Activated T-helper 1 cell treated with anti-CD3 and anti-CD28 coated beads, Interleukin-12 subunit alpha, Interleukin-12 subunit beta, Interleukin-2, Interleukin-4 antibody, amounts not matched to agents 30 ng/mL and 10 ng/mL and 1 ng/mL, durations not matched to agents 14 hours and 24 hours and 36 hours (primary cell): ENCODE data around the gene AP2A1. TPM values are rescaled to one million over a fixed set of nuclear protein-coding genes. Genes with fewer than 3 reads are reported as not detected.

Experiments used
- DNase-seq: peaks from one replicate; pipeline ENCODE4 v3.0.0; 2021; ENCODE audit warnings: low spot score
- H3K27ac Mint-ChIP-seq: one replicate; pipeline ENCODE4 v1.8.0; 2021; ENCODE audit warnings: mild to moderate bottlenecking, mixed read lengths
- H3K27me3 Mint-ChIP-seq: one replicate; pipeline ENCODE4 v1.8.0; 2022; ENCODE audit warnings: mild to moderate bottlenecking, moderate library complexity, mixed read lengths; ENCODE audit not compliant: insufficient read depth
- H3K36me3 Mint-ChIP-seq: one replicate; pipeline ENCODE4 v1.8.0; 2021; ENCODE audit warnings: low read depth, mixed read lengths
- H3K4me1 Mint-ChIP-seq: one replicate; pipeline ENCODE4 v1.8.0; 2021; ENCODE audit warnings: low read depth, mixed read lengths
- H3K4me3 Mint-ChIP-seq: one replicate; pipeline ENCODE4 v1.8.0; 2021; ENCODE audit warnings: mild to moderate bottlenecking, moderate library complexity, mixed read lengths
- H3K9me3 Mint-ChIP-seq: one replicate; pipeline ENCODE4 v1.8.0; 2021; ENCODE audit warnings: mixed read lengths
- intact Hi-C: fragments of 100-400 bp; cut with micrococcal nuclease; formaldehyde crosslinking; loops from one replicate; pipeline ENCODE4 v1.15.1; 2024
- total RNA-seq: library from RNA; stranded (reverse); gene quantifications from 2 replicates; pipeline ENCODE4 v1.2.3, GENCODE V29; 2022

AP2A1 gene
- total RNA-seq, 1 donor from 2014 or later = 63.6 TPM

DNA sequence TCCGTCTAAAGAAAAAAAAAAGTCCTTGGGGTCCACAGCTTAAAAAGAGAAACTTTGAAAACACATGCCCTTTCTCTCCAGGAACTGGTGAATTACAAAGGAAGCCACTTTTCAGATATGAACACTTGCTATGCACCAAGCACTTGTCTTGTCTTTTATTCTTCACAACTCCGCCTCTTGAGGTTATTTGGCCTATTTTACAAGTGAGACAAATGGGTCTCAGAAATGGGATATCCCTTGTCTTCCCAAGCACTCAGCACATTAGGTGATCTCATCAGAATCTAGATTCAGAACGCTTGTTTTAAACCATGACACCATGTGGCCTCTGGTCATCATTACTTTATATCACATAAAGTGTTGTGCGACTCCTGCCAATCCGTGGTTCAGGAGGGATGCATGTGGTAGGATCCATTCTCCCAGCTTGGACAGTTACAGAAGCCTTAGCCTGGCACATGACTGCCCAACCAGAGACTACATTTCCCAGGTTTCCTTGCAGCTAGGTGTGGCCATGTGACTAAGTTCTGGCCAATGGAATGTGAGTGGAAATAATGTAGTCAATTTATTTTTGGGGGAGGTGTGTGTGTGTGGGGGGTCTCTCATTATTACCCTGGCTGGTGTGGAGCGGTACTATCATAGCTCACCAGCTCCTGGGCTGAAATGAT lies 17.6 kb upstream of the AP2A1 start:
- intact Hi-C loops = no loop called here
- peaks cover 3% of the 10 kb centered on the region for H3K27me3 Mint-ChIP-seq
- H3K27ac Mint-ChIP-seq = no peak overlapping the region
- H3K4me1 Mint-ChIP-seq = no peaks in the 10 kb centered on the region
- no peaks in the 10 kb centered on the region for H3K36me3 Mint-ChIP-seq
- no peak overlapping the region for H3K4me3 Mint-ChIP-seq
- DNase-seq = no peak
- no peaks in the 10 kb centered on the region for H3K9me3 Mint-ChIP-seq

DNA sequence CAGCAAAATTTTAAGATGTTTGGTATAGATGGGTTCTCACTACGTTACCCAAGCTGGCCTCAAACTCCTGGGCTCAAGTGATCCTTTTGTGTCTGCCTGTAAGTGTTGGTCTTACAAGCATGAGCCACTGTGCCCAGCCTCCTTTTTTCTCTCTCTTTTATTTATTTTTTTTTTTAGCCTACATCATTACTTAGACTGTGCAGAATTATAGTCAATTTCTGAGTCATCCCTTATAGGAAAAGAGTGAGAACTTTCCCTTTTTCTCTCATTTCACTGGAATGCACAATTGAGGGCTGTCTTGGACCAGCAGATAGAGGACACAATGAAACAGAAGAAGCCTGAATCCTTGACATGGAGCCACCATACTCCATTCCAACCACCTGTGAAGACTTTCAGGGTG lies 17.0 kb upstream of the AP2A1 start:
- Mint-ChIP-seq H3K4me3 (no peak overlapping the region), H3K27ac (no peak overlapping the region), H3K9me3 (no peaks in the 10 kb centered on the region), H3K4me1 (no peaks in the 10 kb centered on the region), H3K36me3 (no peaks in the 10 kb centered on the region), H3K27me3 (peaks cover 4% of the 10 kb centered on the region)
- DNase-seq = no peak
- intact Hi-C loops = no loop called here

DNA sequence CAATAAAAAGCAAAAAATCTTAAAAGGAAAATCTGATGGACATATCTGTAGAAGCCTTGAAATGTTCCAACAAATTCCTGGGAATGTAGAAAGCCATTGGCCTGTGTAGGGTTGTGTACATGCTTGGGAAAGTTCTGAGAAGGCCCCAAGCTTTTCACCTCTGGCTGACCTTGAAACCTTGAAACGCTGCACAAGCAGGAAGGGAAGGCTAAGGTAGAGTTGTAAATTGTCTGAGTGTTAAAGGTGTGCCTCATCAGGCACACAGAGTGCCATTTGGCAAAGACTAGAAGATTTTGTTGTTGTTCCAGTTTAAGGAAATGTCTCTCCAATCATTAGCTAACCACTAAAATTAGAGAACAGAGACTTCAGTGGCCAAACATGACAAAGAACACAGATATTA lies 14.1 kb upstream of the AP2A1 start:
- no peak overlapping the region for H3K27ac Mint-ChIP-seq
- no peak for DNase-seq
- H3K4me3 Mint-ChIP-seq = no peak overlapping the region
- H3K4me1 Mint-ChIP-seq = no peaks in the 10 kb centered on the region
- intact Hi-C loops = no loop called here
- peaks cover 4% of the 10 kb centered on the region for H3K27me3 Mint-ChIP-seq
- peaks cover 10% of the 10 kb centered on the region for H3K9me3 Mint-ChIP-seq
- no peaks in the 10 kb centered on the region for H3K36me3 Mint-ChIP-seq

DNA sequence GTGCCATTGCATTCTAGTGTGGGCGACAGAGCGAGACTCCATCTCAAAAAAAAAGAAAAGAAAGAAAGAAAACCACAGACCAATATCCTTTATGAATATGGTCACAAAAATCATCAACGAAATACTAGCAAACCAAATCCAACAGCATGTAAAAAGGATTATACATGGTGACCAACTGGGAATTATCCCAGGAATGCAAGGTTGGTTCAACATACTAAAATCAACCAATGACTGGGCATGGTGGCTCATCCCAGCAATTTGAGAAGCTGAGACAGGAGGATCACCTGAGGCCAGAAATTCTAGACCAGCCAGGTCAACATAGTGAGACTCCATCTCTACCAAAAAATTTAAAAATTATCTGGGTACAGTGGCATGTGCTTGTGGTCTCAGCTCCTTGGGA lies 10.8 kb upstream of the AP2A1 start:
- Mint-ChIP-seq H3K36me3 (no peaks in the 10 kb centered on the region), H3K27ac (no peak overlapping the region), H3K4me1 (no peaks in the 10 kb centered on the region), H3K9me3 (peaks cover 10% of the 10 kb centered on the region), H3K27me3 (peaks cover 3% of the 10 kb centered on the region), H3K4me3 (no peak overlapping the region)
- intact Hi-C loops = no loop called here
- no peak for DNase-seq

DNA sequence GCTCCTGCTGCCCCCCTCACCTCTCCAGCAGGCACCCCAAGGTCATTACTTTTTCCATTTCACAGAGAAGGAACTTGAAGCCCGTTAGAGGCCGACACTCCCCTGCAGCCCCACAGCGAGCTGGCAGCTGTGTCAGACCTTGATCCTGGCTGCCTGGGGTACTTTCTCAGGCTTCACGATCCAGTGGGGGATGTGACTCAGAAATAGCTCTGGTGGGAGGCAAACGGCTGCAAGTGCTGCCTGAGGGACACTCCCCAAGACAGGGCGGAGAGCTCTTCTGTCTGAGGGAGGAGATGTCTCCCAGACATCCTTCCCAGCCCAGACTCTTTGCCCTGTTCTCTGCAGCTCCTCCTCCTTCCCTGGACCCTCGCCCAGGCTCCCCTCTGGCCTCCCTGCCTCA lies 8.5 kb upstream of the AP2A1 start:
- DNase-seq = no peak
- no peak overlapping the region for H3K27ac Mint-ChIP-seq
- intact Hi-C loops = no loop called here
- H3K4me3 Mint-ChIP-seq = no peak overlapping the region
- peaks cover 3% of the 10 kb centered on the region for H3K27me3 Mint-ChIP-seq
- H3K36me3 Mint-ChIP-seq = no peaks in the 10 kb centered on the region
- H3K9me3 Mint-ChIP-seq = peaks cover 10% of the 10 kb centered on the region
- no peaks in the 10 kb centered on the region for H3K4me1 Mint-ChIP-seq

DNA sequence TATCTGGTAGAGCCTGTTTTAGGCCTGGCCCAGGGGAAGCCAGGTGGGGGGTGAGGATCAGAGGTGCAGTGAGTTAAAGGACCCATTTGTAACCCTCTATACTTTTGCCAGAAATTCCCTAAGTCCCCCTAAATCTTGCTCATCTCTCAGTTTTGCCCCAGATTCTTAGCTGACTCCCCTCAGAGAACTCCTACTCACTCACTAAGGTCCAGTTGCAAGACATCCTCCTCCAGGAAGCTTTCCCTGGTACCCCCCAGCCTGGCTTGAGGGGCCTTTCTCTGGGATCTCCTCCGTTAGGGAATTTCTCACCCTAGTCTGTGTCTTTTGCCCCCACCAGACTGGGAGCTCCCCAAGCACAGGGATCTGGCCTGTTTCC lies 5.6 kb upstream of the AP2A1 start:
- Mint-ChIP-seq H3K4me1 (peaks cover 8% of the 10 kb centered on the region), H3K4me3 (no peak overlapping the region), H3K9me3 (peaks cover 2% of the 10 kb centered on the region), H3K27me3 (peaks cover 2% of the 10 kb centered on the region), H3K36me3 (no peaks in the 10 kb centered on the region), H3K27ac (no peak overlapping the region)
- intact Hi-C loops = no loop called here
- no peak for DNase-seq

DNA sequence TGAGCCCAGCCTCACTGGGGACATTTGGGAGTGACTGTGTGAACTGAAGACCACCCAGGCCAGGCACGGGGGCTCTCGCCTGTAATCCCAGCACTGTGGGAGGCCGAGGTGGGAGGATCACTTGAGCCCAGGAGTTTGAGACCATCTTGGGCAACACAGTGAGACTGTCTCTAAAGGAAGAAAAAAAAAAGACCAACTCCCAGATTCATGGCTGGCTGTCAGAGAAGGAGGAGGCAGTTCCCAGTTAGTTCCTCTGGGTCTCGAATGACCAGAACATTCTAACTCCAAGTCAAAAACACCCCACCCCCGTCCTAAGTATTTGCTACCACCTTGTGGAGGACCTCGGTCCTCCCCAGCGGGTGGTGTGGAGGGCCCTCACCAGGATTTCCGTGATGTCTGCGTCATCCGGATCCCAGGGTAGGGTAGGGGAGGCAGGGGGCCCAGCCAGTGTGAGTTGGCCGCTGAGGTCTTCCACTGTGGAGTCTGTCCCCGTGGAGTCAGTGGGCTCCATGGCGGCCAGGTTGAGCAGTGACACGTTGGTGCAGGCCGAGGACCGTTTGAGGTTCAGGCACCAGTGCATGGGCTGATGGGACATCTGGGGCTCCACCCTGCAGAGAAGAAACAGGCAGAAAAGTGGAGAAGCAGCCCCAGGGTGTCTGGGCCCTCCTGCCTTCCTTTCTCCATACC lies 5.0 kb upstream of the AP2A1 start:
- intact Hi-C loops = no loop called here
- DNase-seq = peak; percentile 5
- no peaks in the 10 kb centered on the region for H3K9me3 Mint-ChIP-seq
- peaks cover 8% of the 10 kb centered on the region for H3K4me1 Mint-ChIP-seq
- peak overlapping the region; percentile 73 for H3K27ac Mint-ChIP-seq
- H3K27me3 Mint-ChIP-seq = peaks cover 2% of the 10 kb centered on the region
- H3K36me3 Mint-ChIP-seq = no peaks in the 10 kb centered on the region
- peak overlapping the region; percentile 46 for H3K4me3 Mint-ChIP-seq

DNA sequence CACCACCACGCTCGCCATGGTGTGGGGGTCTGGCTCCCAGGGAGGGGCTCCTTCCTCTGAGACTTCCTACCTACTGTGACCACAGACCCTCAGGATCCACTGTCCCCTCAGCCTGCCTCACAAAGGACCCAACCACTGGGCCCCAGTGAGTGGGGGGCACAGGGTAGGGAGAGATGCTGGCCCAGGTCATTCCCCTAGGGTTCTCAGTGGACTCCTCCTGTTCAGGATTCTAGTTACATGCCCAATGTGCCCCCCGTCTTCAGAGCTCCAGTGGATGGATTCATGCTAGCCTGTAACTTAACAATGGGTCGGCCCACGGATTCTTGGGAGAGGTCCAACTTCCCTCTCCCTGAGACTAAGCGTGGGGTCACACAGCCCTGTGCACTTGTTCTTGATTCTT lies 3.6 kb upstream of the AP2A1 start, which contains the start of gene TSKS:
TSS of gene TSKS (minus strand) at position 77 of the 400 bp plus-strand sequence. CDS start at position 18, 59 bp downstream.
- Mint-ChIP-seq H3K36me3 (no peaks in the 10 kb centered on the region), H3K4me3 (no peak within 1 kb of the TSS), H3K4me1 (peaks cover 19% of the 10 kb centered on the region), H3K27me3 (peaks cover 2% of the 10 kb centered on the region), H3K9me3 (no peaks in the 10 kb centered on the region), H3K27ac (peak within 1 kb of the TSS; percentile 73)
- intact Hi-C loops = no loop called here
- no peak for DNase-seq

DNA sequence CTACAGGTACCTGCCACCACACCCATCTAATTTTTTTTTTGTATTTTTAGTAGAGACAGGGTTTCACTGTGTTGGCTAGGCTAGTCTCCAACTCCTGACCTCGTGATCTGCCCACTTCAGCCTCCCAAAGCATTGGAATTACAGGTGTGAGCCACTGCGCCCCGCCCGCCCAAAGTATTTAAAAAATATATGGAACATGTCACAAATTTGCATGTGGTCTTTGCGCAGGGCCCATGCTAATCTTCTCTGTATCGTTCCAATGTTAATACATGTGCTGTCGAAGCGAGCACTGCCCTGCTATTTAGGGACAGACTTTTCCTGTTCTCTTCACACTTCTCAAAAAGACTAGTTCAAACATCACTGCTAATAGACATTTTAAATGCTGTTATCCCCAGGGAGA lies 2.5 kb upstream of the AP2A1 start:
- peaks cover 3% of the 10 kb centered on the region for H3K36me3 Mint-ChIP-seq
- H3K4me1 Mint-ChIP-seq = peaks cover 24% of the 10 kb centered on the region
- peaks cover 1% of the 10 kb centered on the region for H3K27me3 Mint-ChIP-seq
- intact Hi-C loops = no loop called here
- DNase-seq = no peak
- H3K4me3 Mint-ChIP-seq = peak overlapping the region; percentile 57
- H3K27ac Mint-ChIP-seq = no peak overlapping the region
- no peaks in the 10 kb centered on the region for H3K9me3 Mint-ChIP-seq

DNA sequence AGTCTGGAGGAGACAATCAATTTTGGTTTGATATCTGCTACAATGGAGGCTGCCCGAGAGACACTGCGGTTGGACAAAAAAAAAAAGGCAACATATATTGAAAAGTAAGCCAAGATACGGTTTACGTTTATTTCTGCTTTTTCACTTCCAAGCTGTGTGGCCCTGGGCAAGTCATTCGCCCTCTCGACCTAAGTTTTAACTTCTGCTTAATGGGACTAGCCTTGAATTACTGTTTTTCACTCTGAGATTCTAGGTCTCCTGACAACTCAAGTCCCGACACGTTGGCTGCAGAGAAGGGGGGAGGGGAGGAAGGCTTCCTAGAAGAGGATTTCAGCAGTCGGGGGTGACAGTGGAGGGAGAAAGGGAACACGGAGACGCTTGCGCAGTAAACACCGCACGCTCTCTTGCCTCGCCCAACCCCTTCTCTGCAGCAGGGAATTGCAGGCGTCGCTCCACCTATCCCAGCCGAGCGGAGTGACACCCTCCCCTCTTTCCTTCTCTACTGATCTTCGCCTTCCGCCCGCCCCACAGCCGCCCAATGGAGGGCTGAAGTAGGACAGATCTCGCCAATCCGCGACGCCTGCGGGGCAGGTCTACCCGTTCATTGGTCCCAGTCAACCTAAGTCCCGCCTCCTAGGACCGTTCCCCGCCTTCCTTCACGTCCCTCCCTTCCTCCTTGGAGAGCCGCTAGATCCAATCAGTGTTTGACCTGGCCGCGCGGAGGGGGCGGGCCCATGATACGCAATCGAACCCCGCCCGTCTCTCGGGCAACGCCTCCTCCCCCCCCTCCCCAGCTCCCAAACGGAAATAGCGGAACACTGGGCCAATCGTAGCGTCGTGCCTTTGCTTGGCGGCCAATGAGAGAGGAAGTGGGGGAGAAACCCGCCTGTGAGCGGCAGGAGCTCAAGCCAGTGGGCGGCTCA lies 533 bp upstream of the AP2A1 start:
- Mint-ChIP-seq H3K4me1 (peaks cover 24% of the 10 kb centered on the region), H3K27me3 (no peaks in the 10 kb centered on the region), H3K9me3 (no peaks in the 10 kb centered on the region), H3K27ac (peak overlapping the region; percentile 91), H3K4me3 (peak overlapping the region; percentile 89), H3K36me3 (peaks cover 3% of the 10 kb centered on the region)
- DNase-seq = peak; percentile 99
- intact Hi-C loops = loop anchor here (1.0 to 5.0 kb wide), 12 partner anchors 42 to 324 kb away; partner anchors contain the start of genes FUZ, MED25, RRAS and SLC17A7

DNA sequence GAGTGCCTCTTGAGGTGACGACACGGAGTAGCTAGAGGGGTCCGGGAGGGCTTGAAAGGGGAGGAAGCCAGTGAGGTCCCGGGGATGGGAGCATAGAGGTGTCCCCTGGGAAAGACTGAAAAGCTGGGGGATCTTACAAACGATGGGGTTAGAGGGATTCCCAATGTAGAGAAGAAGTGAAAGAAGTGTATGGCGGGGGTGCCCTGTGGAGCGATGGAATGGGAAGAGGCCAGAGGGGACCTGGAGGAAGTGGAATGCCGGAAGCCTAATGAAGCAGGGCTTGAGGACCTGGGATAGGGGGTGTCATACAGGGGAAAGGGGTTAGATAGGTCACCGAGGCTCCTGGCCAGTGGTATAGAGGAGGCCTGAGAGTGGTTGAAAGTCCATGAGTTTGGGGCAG lies 580 bp downstream of the AP2A1 start:
- intact Hi-C loops = loop anchor here (5.0 kb wide), 1 partner anchor 325 kb away; the partner anchor contains the start of gene SLC17A7
- peaks cover 3% of the 10 kb centered on the region for H3K36me3 Mint-ChIP-seq
- peak overlapping the region; percentile 97 for H3K4me3 Mint-ChIP-seq
- no peak for DNase-seq
- H3K9me3 Mint-ChIP-seq = no peaks in the 10 kb centered on the region
- H3K27me3 Mint-ChIP-seq = no peaks in the 10 kb centered on the region
- H3K4me1 Mint-ChIP-seq = peaks cover 24% of the 10 kb centered on the region
- H3K27ac Mint-ChIP-seq = peak overlapping the region; percentile 54

DNA sequence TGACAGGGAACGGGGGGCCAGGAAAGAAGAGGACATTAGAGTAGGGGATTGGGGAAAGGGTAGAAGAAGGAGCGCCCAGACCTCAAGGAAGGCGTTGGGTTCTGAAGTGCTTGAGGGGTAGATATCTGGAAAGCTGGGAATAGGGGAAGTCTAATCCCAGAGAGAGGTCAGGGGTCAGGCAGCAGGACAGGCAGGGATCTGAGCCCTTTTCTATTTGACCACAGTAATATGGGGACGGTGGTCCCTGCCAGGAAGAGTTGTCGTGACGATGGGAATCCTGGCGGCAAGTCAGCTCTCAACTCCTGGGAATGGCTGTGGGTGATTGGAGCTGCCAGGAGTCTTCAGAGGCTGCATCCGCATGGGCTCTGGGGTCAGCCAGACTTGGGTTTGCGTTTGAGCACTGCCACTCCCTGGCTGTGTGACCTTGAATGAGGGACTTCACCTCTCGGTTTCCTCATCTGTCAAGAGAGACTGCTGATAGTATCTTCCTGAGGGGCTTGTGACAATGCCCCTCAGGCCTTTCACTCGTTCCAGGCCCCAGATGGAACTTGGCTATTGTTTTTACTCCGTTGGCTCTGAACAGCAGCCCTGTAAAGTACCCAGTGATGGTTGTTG lies 1.3 kb downstream of the AP2A1 start:
- DNase-seq = no peak
- Mint-ChIP-seq H3K36me3 (peaks cover 6% of the 10 kb centered on the region), H3K27me3 (no peaks in the 10 kb centered on the region), H3K9me3 (no peaks in the 10 kb centered on the region), H3K4me3 (peak overlapping the region; percentile 97), H3K27ac (peak overlapping the region; percentile 54), H3K4me1 (peaks cover 24% of the 10 kb centered on the region)
- intact Hi-C loops = loop anchor here (5.0 kb wide), 1 partner anchor 326 kb away; the partner anchor contains the start of gene SLC17A7
